Stimulated activated CD4-positive, alpha-beta T cell treated with anti-CD3 and anti-CD28 coated beads, Interleukin-4, amount 100 ng/mL, for 24 hours (primary cell): ENCODE measurements around the gene USP53.
"Not testable (repeated sequence)": the region's sequence is repeated elsewhere in the genome, so short reads cannot be mapped to it uniquely, and the experiment has no call there.

Experiments used
- DNase-seq: peaks from one replicate; pipeline ENCODE4 v3.0.0-alpha.2; 2020

Gene USP53

GRCh38 chr4:119212234-119212963 lies at the start of gene USP53:
Gene USP53 (plus strand): TSS chr4:119212713. CDS start chr4:119239760, 27,047 bp downstream.
- DNase-seq = peak; percentile 98

GRCh38 chr4:119165767-119166166 lies 46.7 kb upstream of the USP53 start:
- no peak for DNase-seq

- DNase-seq = no peak
Observed at GRCh38 chr4:119170195-119170594, 42.3 kb upstream of the USP53 start.

DNA sequence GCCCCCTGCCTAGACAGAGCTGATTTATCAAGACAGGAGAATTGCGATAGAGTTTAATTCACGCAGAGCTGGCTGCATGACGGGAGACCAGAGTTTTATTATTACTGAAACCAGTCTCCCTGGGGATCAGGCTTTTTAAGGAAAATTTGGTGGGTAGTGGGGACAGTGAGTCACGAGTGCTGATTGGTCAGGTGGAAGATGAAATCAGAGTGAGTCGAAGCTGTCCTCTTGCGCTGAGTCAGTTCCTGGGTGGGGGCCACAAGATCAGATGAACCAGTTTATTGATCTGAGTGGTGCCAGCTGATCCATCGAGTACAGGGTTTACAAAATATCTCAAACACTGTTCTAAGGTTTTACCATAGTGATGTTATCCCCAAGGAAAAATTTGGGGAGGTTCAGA lies 40.3 kb upstream of the USP53 start:
- no peak for DNase-seq

- DNase-seq = not testable (repeated sequence)
Observed at GRCh38 chr4:119173729-119174361, 38.7 kb upstream of the USP53 start.

DNA sequence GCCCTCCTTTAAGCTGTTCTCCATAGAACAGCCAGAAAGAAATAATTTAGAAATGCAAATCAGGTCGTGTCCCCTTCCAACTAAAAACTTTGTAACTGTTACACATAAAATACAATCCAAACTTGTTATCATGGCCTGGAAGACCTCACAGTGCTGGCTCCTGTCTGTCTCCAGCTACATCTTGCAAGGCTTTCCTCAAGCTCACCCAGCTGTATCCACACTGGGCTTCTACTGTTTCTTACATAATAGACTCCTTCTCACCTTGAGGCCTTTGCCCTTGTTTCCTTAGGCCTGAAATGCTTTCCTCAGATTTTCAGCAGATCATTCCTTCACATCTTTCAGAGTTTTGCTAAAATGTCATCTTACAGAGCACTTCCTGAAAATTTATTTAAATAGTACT lies 33.5 kb upstream of the USP53 start:
- no peak for DNase-seq

DNA sequence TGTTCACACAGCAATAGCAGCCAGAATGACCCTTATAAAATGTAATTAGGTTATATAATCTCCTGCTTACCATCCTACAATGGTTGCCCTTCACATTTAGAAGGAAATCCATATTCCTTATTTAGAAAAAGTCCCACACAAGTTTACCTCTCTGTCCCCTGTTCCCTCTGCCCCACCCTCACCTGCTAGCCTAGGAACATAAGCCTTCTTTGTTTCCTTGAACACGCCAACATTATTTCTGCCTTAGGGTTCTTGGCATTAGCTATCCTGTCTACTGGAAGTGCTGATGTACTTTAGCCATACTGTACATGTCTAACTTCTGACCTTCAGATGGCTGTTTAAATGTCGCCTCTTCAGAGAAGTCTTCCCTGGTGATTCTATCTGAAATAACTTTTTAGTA lies 28.4 kb upstream of the USP53 start:
- DNase-seq = no peak

GRCh38 chr4:119189638-119190037 lies 22.9 kb upstream of the USP53 start:
- DNase-seq = no peak

DNA sequence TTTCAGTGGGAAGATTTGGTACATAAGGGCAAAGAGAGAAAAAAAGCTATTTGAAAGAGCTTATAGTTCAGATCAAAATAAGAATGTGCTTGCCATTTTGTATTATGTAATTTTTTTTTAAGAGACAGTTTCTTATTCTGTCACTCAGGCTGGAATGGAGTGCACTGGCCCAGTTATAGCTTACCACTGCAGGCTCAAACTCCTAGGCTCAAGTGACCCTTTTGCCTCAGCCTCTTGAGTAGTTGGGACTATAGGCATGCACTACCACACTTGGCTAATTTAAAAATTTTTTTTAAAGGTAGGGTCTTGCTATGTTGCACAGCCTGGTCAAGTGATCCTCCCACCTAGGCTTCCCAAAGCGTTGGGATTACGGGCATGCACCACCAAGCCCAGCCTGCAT lies 22.2 kb upstream of the USP53 start:
- DNase-seq = no peak

GRCh38 chr4:119191505-119191904 lies 21.0 kb upstream of the USP53 start:
- no peak for DNase-seq

GRCh38 chr4:119197772-119198212 lies 14.7 kb upstream of the USP53 start:
- DNase-seq = no peak

DNA sequence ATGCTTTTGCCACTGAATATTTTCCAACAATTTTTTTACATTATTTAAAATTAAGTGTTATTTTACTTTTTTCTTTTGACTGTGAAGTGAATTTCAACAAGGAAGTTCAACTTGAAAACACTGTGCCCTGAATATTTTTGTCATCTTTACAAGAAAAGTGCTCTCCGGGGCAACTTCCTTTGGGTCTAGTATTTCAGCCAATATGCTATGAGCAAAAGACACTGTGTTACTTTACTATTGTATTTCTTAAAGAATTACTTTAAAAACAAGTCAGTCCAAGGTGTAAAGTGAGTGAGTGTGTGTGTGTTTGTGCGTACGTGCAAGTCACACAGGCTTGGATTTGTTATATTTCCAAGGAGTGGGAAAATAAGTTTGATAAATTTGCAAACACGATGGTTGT lies 7.6 kb upstream of the USP53 start:
- no peak for DNase-seq

DNA sequence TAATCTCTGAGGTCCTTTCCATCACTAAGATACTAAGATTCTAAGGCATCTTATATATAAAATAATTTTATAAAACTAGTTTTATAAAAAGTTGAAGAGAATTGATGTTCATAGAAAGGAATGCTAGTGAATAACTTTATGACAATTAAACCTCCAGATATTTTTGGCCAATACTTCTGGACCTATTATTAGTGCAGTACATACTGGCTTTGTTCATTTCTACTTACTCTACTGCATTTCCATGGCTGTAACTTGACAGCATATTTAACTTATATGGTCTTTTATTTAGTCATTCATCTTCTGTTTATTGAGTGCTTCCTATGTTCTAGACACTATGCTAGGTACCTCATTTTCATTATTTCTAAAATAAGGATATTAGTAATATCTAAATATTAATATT lies 6.8 kb upstream of the USP53 start:
- no peak for DNase-seq

DNA sequence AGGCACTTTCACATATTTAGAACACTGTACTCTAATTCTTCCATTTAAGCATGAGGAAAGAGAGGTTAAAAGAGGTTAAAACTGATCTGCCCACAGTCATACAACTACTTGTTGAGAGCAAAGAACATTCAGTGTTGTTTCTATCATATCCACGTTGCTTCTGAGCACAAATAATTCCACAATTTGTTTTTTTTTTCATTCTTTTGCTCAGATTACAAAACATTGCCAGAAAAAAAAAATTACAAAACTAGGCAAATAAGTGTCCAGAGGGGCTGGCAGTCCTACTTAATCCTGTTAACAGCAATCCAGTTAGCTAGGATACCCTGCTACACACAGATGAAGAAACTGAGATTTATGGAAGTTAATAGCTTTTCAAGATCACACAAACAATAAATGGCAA lies 6.3 kb upstream of the USP53 start:
- no peak for DNase-seq

DNA sequence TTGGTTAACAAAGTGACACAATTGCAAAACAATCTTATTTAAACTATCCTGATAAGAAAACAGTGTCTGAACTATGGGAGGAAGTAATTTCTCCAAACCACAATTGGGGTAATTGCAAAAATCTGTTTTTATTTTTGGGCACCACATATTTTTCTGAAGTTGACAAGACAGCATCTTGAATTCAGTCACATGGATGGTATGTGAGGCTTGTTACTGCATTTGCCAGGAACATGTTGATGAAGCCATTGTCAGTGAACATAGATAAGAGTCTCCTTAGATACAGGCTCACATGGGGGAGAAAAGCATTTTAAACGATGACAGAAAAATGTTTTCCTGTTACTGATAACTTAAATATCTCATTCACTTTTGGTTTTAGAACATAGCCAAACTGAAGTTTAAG lies 5.5 kb upstream of the USP53 start:
- DNase-seq = no peak

DNA sequence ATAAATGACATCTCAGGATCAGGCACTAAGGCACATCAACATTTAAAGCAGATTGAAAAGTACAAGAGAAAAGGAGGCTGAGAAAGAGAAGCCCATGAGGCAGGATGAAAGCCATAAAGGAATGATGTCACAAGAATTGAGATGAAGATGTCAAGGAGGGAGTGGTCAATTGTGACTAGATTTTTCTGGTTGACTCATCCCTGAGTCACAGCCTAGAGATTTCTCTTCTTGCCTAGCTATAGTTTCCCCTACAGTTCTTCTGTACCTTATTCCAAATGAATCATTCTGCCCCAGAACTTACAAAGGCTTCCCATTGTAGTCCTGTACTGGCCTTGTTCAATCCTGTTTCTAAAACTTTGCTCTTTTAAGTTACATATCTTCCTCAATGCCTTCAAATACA lies 3.4 kb upstream of the USP53 start:
- peak; percentile 76 for DNase-seq

DNA sequence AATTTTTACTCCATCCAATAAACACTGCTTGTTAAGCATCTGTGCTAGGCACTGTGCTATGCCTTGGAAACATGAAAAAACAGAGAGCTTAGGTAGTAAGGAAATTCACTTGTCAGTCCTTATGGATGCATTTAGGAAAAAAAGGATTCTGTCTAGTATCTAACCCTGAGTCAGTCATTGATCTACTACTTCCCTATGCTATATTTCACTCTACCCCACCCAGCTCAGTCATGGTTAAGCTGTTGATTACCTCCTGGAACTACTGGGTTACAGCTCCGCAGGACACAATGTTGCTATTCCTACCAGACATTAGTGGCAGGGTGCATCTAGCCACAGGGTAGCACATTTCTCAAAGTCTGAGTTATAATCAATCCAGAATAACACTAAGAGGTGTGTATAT lies 2.9 kb upstream of the USP53 start:
- DNase-seq = no peak

- DNase-seq = no peak
Observed at GRCh38 chr4:119210775-119211174, 1.7 kb upstream of the USP53 start.

- no peak for DNase-seq
Observed at GRCh38 chr4:119211867-119212233, 663 bp upstream of the USP53 start.

DNA sequence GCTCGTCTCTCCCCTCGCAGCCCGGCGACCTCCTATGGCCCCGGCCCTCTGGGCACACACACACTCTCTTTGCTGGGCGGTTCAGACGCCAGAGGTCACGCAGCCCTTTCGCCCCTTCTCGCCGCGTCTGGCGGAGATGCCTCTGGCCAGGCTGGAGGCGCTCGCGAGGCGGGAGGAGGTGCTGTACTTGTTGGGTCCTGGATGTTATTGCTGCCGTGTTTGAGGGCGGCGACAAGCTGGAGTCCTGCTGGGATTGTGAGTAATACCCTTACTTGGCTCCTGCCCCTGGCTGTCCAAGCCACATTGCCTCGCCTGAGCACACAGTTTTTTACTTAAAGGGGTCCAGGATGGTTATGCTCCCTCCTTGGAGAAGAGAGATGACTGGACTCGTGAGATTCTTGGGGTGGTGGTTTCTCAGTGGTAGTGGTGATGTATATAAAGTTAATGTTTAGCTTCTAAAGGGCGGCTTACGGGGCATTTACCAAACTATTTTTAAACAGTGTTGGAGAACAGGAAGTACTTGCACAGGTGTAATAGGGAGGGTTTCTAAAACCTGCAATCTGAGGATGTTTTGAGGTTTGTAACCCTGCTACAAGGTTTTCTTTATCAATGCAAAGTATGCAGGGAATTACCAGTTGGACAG lies 572 bp downstream of the USP53 start:
- DNase-seq = peak; percentile 62

GRCh38 chr4:119218093-119218492 lies 5.6 kb downstream of the USP53 start:
- DNase-seq = no peak

DNA sequence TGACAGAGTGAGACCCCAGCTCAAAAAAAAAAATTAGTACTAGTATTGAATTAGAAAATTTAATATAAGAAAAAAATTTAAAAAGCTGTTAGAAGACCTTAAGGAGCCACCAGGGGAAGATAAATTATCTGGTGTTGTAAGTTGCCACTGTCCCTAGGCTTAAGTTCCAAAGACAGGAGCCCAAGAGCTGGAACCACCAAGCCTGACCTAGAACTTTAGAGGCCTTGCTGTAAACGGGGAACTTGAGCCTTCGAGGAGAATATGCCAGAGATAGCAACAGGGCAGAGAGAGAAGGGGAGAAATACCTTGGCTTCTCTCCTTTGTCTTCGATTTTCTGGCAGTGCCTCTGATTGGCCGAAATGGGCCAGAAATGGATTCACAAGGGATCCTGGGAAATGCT lies 8.9 kb downstream of the USP53 start:
- DNase-seq = no peak

GRCh38 chr4:119227690-119228089 lies 15.2 kb downstream of the USP53 start:
- DNase-seq = no peak

DNA sequence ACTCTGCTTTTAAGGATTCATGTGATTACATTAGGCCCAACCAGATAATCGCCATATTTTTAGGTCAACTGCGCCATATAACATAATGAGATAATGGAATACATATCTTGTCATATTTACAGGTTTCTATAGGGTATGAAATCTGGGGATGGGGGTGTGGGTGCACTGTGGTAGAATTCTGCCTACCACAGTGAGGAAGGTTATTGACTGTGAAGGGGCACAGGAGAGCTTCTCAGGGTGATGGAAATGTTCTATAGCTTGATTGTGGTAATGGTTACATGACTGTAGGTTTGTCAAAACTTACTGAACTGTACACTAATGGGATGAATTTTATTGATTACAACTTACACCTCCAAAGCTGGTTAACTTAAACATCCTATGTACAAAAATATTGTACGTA lies 15.9 kb downstream of the USP53 start:
- DNase-seq = no peak
